HEK293T (cell line): ENCODE data around the gene METTL22.

Experiments
- CTCF ChIA-PET: fragments of 350-600 bp; formaldehyde crosslinking; extraction: SDS; loops from one replicate; lab custom pipeline; 2021; ENCODE audit warnings: antibody characterized with exemption, inconsistent platforms; lab: Yijun Ruan, JAX
- POLR2A ChIA-PET: fragments of 350-600 bp; formaldehyde crosslinking; extraction: SDS; loops from one replicate; lab custom pipeline; 2020; ENCODE audit warnings: antibody characterized with exemption, inconsistent platforms; lab: Yijun Ruan, JAX
- DNase-seq: peaks from one replicate; pipeline ENCODE4 v3.0.0; 2012; ENCODE audit warnings: mixed read lengths; ENCODE audit errors: extremely low spot score
- ARNT ChIP-seq: fragments of 450-650 bp; IDR thresholded peaks from 2 replicates; pipeline ENCODE4 v1.6.1; 2017; ENCODE audit warnings: mild to moderate bottlenecking
- BHLHE40 ChIP-seq: fragments of 450-650 bp; IDR thresholded peaks from 2 replicates; pipeline ENCODE4 v1.6.1; 2016; ENCODE audit warnings: mild to moderate bottlenecking, moderate library complexity, borderline replicate concordance
- CTBP1 ChIP-seq: fragments of 450-650 bp; IDR thresholded peaks from 2 replicates; pipeline ENCODE4 v1.6.1; 2016; ENCODE audit warnings: borderline replicate concordance
- ELF4 ChIP-seq: fragments of 450-650 bp; IDR thresholded peaks from 2 replicates; pipeline ENCODE4 v1.6.1; 2017; ENCODE audit warnings: antibody characterized with exemption
- FOXA1 ChIP-seq: fragments of 450-650 bp; IDR thresholded peaks from 2 replicates; pipeline ENCODE4 v1.6.1; 2016; ENCODE audit warnings: mild to moderate bottlenecking
- FOXK2 ChIP-seq: fragments of 450-650 bp; IDR thresholded peaks from 2 replicates; pipeline ENCODE4 v1.6.1; 2016; ENCODE audit warnings: mild to moderate bottlenecking
- FOXM1 ChIP-seq: fragments of 450-650 bp; IDR thresholded peaks from 2 replicates; pipeline ENCODE4 v1.6.1; 2017; ENCODE audit warnings: mild to moderate bottlenecking, borderline replicate concordance
- HDGF ChIP-seq: fragments of 450-650 bp; IDR thresholded peaks from 2 replicates; pipeline ENCODE4 v1.6.1; 2017; ENCODE audit warnings: antibody characterized with exemption, borderline replicate concordance
- L3MBTL2 ChIP-seq: fragments of 450-650 bp; conservative IDR thresholded peaks from 2 replicates; pipeline ENCODE4 v1.6.1; 2016; ENCODE audit warnings: mild to moderate bottlenecking
- LEF1 ChIP-seq: fragments of 450-650 bp; IDR thresholded peaks from 2 replicates; pipeline ENCODE4 v1.6.1; 2017; ENCODE audit warnings: mild to moderate bottlenecking, borderline replicate concordance
- NFRKB ChIP-seq: fragments of 450-650 bp; IDR thresholded peaks from 2 replicates; pipeline ENCODE4 v1.6.1; 2016; ENCODE audit warnings: mild to moderate bottlenecking, moderate library complexity
- SP1 ChIP-seq: fragments of 450-650 bp; IDR thresholded peaks from 2 replicates; pipeline ENCODE4 v1.6.1; 2017
- SUZ12 ChIP-seq: fragments of 450-650 bp; IDR thresholded peaks from 2 replicates; pipeline ENCODE4 v1.6.1; 2016; ENCODE audit warnings: mild to moderate bottlenecking
- TARDBP ChIP-seq: fragments of 450-650 bp; IDR thresholded peaks from 2 replicates; pipeline ENCODE4 v1.6.1; 2016
- ZNF384 ChIP-seq: fragments of 450-650 bp; IDR thresholded peaks from 2 replicates; pipeline ENCODE4 v1.6.1; 2016
- TF ChIP-seq, protein P1 (sequence below): fragments of 450-650 bp; IDR thresholded peaks from 2 replicates; pipeline ENCODE4 v1.6.1; 2016

Gene METTL22

DNA sequence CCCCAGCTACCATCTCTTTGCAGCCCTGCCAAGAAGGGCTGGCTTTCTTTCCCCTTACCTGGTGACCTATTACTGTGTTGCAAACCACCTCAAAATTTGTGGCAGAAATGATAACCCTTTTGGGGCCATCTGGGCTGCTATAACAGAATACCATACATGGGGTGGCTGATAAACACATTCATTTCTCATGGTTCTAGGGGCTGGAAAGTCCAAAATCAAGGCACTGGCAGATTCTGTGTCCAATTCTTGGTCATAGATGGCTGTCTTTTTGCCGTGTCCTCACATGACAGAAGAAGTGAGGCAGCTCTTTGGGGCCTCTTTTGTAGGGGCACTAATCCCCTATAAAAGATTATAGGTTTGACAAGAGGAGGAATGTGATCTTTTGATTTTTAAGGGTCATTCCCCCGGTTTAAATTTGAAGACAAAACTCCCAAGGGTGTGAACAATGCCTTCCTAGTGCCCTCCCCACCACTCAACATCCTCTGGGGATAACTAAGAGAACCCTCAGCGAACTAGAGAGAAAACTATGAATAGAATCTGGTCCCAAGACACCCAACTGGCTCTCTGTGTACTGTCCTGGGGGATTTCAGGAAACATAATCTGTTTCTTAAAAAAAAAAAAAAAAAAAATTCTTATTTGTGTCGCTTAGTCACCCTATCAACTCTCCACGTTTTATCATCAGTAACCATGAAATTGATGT lies 1.7 kb upstream of the METTL22 start:
- TF ChIP-seq ZNF384: no peak
- no peak for TF ChIP-seq NFRKB
- TF ChIP-seq FOXK2: no peak
- TF ChIP-seq ELF4: no peak
- TF ChIP-seq CTBP1: no peak
- no peak for TF ChIP-seq SP1
- TF ChIP-seq FOXM1: no peak
- no peak for TF ChIP-seq FOXA1
- no peak for TF ChIP-seq LEF1
- no peak for TF ChIP-seq SUZ12
- TF ChIP-seq, protein P1, sequence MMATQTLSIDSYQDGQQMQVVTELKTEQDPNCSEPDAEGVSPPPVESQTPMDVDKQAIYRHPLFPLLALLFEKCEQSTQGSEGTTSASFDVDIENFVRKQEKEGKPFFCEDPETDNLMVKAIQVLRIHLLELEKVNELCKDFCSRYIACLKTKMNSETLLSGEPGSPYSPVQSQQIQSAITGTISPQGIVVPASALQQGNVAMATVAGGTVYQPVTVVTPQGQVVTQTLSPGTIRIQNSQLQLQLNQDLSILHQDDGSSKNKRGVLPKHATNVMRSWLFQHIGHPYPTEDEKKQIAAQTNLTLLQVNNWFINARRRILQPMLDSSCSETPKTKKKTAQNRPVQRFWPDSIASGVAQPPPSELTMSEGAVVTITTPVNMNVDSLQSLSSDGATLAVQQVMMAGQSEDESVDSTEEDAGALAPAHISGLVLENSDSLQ: no peak
- TF ChIP-seq BHLHE40: no peak
- no peak for TF ChIP-seq L3MBTL2
- no peak for TF ChIP-seq TARDBP
- TF ChIP-seq ARNT: no peak
- TF ChIP-seq HDGF: no peak
- DNase-seq: no peak
- POLR2A ChIA-PET: no interaction called here
- CTCF ChIA-PET: interaction anchor here (1.3 kb wide), 1 partner anchor 16 kb away, joined by 7 read pairs; no protein-coding TSS in a partner anchor

DNA sequence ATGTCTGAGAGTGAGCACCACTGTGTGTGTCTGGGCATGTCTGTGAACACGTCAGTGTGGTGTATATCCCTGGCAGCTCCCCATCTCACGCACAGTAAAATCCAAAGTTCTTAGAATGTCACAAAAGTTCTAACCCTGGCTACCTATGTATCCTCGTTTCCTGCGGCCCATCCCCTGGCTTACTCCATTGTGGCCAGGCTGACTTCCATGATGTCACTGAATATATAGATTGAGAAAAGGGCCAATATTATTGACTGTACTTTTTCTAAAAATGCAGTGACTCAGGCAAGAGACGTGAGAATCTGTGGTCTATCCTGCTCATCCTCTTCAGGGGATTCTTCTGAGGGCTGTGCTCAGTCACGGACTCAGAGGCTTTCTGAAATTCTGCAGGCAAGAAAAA lies 963 bp upstream of the METTL22 start:
- CTCF ChIA-PET: no interaction called here

DNA sequence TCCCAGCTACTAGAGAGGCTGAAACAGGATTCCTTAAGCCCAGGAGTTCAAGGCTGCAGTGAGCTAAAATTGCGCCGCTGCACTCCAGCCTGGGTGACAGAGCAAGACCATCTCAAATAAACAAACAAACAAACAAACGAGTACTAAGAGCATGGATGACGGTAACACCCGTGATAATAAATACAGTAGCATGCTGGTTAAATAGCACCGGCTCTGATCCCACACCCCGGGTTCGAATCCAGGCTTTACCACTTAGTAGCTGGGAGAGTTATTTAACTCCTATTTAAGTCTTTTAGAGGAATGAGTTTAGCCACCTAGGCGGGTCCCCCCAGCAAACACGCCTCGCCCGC lies 301 bp upstream of the METTL22 start:
- TF ChIP-seq, protein P1: no peak
- TF ChIP-seq ZNF384 (no peak), NFRKB (no peak)
- ChIA-PET POLR2A (interaction anchor here (1.3 kb wide), 1 partner anchor 13 kb away, joined by 3 read pairs; no protein-coding TSS in a partner anchor), CTCF (interaction anchor here (0.6 kb wide), 1 partner anchor 41 kb away, joined by 7 read pairs; no protein-coding TSS in a partner anchor)
- no peak for DNase-seq

More for the DNA sequence above, 963 bp upstream of the METTL22 start:
- DNase-seq: no peak
- TF ChIP-seq FOXM1 (no peak), TARDBP (no peak), ARNT (no peak), L3MBTL2 (no peak), BHLHE40 (no peak), FOXK2 (no peak), SP1 (no peak), SUZ12 (no peak), LEF1 (no peak), FOXA1 (no peak), CTBP1 (no peak), ELF4 (no peak), ZNF384 (no peak), NFRKB (no peak), HDGF (no peak)
- TF ChIP-seq, protein P1: no peak
- POLR2A ChIA-PET: no interaction called here

DNA sequence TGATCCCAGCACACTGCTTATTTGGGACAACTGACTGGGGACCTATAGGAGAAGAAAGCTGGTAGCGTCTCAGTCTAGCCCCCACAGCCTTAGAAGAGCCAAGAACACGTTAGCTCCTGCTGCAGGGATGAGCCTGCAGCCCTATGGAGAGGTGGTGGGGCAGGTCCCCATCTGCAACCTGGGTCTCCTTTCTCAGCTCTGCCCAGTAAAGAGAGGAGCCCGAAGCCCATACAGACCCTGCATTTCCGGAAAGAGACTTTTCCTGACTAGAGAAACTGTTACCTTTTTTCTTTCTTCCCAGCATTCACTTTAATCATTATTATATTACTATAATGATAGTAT lies 788 bp downstream of the METTL22 start:
- POLR2A ChIA-PET: interaction anchor here (1.0 to 1.4 kb wide), 4 partner anchors 12 to 174 kb away, joined by 3 to 5 read pairs (median 3); no protein-coding TSS in a partner anchor
- DNase-seq: peak; percentile 36

GRCh38 chr16:8623634-8624033 lies 2.1 kb downstream of the METTL22 start:
- CTCF ChIA-PET: no interaction called here
- TF ChIP-seq NFRKB (no peak), ZNF384 (no peak), SUZ12 (no peak), LEF1 (no peak), TARDBP (no peak), FOXA1 (no peak), SP1 (no peak), HDGF (no peak), FOXK2 (no peak), ELF4 (no peak), BHLHE40 (no peak), L3MBTL2 (no peak), FOXM1 (no peak), CTBP1 (no peak), ARNT (no peak)
- TF ChIP-seq, protein P1: no peak
- no peak for DNase-seq
- POLR2A ChIA-PET: no interaction called here

More for the DNA sequence above, 788 bp downstream of the METTL22 start:
- CTCF ChIA-PET: interaction anchor here (0.6 kb wide), 1 partner anchor 1354 kb away, joined by 3 read pairs; no protein-coding TSS in a partner anchor
- TF ChIP-seq ZNF384: no peak
- TF ChIP-seq FOXK2: no peak
- TF ChIP-seq SUZ12: no peak
- TF ChIP-seq FOXA1: no peak
- no peak for TF ChIP-seq ARNT
- TF ChIP-seq CTBP1: no peak
- TF ChIP-seq FOXM1: no peak
- TF ChIP-seq L3MBTL2: no peak
- no peak for TF ChIP-seq HDGF
- TF ChIP-seq ELF4: no peak
- TF ChIP-seq BHLHE40: no peak
- TF ChIP-seq, protein P1: no peak
- no peak for TF ChIP-seq LEF1
